GM19240 (cell line): ENCODE data around the gene OLIG3.

ENCODE experiments used
- DNase-seq: peaks from one replicate; pipeline ENCODE4 v3.0.0; 2011; ENCODE audit warnings: low spot score; ENCODE audit not compliant: insufficient read length

Gene OLIG3

GRCh38 chr6:137494281-137494987 lies at the start of gene OLIG3:
Gene OLIG3, minus strand, starts transcription at chr6:137494394. Its CDS starts 224 bp downstream, at chr6:137494170.
- no peak for DNase-seq

GRCh38 chr6:137543114-137543513 lies 48.9 kb upstream of the OLIG3 start:
- DNase-seq: no peak

DNA sequence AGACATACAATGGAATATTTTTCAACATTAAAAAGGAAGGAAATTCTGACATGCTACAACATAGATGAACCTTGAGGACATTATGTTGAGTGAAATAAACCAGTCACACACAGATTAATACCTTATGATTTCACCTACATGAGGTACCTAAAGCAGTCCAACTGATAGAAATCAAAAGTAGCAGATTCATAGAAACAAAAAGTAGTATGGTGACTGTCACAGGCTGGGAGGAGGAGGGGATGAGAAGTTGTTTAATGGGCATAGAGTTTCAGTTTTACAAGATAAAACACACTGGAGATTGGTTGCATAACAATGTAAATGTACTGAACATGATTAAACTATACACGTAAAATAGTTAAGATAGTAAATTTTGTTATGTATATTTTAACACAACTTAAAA lies 48.5 kb upstream of the OLIG3 start:
- DNase-seq: no peak

DNA sequence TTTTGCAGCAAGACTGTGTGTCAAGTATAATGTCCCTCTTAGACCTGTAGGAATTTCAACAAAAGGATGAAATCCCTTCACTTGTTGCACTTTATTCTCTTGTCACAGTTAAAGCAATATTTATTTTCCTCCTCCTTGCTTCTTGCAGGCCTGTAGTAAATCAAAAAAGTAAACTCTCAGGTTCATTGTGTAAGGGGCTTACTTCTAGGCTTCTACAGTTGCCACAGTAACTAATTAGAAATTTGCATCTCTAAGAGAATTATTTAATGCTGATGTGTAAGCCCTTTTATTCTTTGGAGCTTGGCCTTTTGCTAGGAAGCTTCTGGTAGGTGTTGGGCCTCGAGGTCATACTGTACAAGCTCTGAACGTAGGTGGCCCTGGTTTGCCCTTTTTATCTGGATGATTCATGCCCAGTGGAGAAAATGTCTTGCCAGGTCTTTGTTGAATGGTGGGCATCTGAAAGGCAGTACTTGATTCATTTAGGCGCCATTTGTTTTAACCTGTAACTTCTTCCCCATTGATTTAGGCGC lies 47.4 kb upstream of the OLIG3 start:
- DNase-seq: no peak

DNA sequence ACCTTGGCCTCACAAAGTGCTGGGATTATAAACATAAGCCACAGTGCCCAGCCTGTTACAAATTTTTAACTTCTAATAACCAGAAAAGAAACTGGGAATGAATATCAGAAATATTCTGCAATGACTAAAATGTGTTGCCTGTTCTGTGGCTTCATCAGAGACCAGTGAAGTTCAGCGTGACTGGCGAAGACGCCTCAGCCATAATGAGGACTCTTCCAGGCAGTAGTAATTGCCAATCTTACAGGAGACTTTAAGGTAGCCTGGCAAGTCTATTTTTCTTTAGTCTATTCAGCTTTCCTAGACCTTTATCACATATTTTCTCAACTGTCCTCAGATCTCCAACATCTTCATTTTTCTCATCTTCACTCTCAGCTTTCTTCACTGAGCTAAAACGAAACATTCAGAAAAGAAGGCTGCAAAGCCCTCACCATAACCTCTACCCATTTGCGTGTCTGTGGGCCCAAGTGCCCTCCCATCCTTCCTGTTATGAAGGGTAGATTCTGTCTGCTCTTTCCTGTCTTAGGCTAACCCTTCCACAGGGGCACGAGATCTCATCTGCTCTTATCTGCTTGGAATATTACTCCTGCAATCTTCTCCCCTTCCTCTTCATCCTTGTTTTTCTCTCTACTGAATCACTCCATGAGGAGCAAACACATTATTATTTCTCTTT lies 42.0 kb upstream of the OLIG3 start:
- DNase-seq: no peak

DNA sequence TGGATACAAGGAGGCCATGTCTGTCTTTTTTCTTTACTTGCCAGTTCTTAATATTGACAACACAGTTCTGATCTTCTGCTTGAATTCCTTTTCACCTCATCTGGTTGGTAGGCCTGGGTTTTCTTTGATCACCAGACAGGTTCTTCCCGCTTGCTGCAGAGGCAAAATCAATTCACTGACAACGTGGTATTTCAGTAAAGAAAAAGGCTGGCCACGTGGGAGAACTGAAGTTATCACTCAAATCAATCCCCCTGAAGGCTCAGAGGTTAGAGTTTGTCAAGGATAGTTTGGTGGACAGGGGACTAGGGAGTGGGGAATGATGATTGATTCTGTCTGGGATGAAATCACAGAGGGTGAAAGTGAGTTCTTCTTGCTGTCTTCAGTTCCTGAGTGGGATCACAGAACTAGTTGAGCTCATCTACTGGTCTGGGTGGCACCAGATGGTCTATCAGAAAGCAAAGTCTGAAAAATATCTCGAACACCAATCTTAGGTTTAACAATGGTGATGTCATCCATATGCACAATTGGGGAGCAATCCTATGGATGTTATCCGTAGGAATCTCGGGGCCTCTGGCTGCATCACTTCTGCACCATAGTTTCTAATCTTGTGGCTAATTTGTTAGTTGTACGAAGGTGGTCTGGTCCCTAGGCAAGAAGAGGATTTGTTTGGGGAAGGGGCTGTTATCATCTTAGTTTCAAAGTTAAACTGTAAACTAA lies 37.3 kb upstream of the OLIG3 start:
- no peak for DNase-seq

GRCh38 chr6:137530404-137530803 lies 36.2 kb upstream of the OLIG3 start:
- DNase-seq: no peak

- no peak for DNase-seq
These were observed 28.6 kb upstream of the OLIG3 start for GRCh38 chr6:137522831-137523230.

DNA sequence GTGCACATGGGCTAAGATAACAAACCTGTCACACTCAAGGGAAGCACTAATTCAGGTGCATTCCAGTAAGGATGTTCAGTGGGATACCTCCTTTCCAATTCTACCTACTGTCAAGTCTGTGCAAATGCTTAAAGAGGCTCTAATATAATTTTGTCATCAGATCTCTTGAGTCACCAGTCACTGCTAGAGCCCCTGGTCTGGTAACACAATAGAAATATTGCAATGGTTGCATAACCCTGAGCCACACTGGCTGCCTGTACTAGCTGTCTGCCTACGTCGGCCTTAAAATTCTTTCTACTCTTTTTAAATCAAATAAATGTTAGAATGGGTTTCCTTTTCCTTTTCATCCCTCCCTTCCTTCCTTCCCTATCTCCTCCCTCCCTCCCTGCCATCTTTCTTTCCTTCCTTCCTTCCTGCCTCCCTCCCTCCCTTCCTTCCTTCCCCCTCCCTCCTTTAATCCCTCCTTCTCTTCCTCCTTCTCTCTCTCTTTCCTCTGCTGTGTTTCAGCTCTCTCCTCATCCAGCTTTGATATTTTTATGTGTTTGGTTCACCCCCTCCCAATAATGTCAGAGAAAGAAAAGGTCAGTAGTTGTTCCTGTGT lies 28.1 kb upstream of the OLIG3 start:
- no peak for DNase-seq

DNA sequence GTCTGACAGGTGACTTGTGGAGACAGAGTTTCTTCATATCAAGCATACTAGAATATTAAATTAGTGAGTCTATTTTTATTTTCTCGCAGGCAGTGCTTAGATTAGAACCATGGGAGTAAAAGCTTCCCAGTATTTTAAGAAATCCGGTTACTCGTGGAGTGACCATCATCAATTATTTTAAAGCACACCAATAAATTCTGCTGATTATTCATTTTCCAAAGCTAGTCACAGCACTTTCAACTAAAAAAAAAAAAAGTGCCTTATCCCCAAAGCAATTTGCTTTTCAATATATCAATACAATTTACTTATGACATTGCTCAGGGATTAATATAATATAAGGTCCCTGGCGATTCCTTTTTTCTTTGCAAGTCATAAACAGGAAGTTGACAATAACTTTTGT lies 26.3 kb upstream of the OLIG3 start:
- no peak for DNase-seq

- no peak for DNase-seq
These were observed 25.5 kb upstream of the OLIG3 start for GRCh38 chr6:137519629-137520176.

DNA sequence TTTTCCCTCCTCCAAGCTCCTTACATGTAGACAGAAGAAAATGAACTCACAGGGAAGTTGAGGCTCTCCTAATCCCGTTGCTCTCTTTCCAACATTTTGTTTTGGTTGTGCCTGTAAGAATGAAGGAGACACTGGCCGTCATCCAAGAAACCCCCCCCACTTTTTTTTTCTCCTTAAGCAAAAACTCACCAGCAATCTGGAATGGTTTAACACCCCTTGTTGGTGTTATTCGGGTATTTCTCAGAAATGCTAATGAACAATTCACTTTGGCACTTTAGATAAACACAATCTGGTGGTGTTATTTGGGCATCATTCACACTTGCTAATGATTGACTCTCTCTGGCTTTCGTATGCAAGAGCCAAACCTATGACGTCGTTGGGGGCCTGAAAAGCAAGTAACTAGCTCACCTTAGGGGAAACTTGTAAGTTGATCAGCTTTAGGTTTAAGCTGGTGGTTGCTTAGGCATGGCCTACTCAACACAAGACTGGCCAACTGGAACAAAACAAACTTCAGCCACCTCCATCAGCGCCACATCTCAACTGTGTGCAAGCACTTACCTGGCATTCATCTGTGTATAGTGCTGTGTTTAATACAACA lies 24.3 kb upstream of the OLIG3 start:
- DNase-seq: no peak

GRCh38 chr6:137514418-137514817 lies 20.2 kb upstream of the OLIG3 start:
- DNase-seq: no peak

DNA sequence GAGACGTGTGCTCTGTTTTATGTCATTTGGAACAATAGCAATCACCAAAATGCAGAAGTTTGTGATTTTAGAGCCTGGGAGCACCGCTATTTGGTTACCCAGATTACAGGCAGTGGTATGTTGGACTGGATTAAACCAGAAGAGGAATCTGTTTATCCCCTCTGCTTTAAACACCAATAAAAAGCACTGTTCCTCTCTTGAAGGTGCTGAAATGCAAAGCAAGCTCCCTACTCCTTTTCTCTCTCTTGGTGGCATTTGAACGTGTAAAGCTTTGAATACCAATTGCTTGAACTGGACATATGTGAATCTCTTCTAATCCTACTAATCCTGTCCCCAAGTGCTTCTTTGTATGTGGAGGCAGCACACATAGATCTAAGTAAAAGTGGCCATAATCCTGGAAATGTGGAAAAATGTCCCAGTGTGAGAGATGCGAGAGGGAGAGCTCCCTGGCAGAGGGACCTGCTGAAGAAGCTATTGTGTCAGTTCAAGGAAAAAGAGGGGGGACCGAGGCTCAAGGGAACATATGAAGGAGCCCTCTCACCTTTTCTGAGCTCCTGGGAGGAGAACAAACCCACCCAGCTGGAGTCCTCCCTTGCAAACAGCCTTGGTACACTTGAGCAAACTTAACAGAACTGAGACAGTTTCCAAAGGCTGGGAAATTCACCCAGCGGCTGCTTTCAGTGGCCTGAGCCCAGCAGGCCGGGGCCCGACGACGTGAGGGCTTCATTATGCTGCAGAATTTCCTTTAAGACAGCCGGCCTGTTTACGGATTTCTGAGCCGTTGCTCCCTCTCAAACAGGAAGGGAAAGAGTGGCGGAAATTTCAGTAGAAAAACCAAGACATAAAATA lies 18.8 kb upstream of the OLIG3 start:
- no peak for DNase-seq

GRCh38 chr6:137510923-137511322 lies 16.7 kb upstream of the OLIG3 start:
- no peak for DNase-seq

DNA sequence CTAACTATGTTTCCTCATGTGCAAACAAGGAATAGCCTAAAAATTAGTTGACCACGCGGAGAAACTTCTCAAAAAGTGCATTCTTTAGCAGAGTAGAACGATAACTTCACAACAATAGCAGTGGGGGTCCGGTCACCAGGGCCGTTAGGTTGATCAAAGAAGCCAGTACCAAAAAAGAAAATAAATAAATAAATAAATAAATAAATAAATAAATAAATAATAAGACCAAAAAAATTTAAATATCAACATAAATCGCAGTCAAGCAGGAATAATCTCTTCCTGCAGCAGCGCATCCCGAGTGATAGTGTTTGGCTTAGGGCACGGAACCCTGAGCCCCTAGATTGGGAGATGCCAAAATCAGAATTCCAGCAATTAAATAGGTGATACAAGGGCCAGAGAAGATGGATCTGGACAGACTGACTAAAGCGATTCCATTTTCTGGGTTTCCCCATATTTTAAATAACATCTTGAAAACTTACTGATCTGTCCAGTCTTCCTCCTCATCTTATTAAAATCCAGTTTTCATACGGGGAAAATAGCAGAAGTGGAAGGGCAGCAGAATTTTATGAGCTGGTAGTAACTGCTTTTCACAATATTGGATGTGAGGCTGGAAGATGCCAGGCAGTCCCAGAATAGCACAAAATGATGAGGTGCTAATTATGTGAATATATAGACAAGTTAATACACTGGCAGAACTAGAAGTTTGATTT lies 4.4 kb upstream of the OLIG3 start:
- no peak for DNase-seq

DNA sequence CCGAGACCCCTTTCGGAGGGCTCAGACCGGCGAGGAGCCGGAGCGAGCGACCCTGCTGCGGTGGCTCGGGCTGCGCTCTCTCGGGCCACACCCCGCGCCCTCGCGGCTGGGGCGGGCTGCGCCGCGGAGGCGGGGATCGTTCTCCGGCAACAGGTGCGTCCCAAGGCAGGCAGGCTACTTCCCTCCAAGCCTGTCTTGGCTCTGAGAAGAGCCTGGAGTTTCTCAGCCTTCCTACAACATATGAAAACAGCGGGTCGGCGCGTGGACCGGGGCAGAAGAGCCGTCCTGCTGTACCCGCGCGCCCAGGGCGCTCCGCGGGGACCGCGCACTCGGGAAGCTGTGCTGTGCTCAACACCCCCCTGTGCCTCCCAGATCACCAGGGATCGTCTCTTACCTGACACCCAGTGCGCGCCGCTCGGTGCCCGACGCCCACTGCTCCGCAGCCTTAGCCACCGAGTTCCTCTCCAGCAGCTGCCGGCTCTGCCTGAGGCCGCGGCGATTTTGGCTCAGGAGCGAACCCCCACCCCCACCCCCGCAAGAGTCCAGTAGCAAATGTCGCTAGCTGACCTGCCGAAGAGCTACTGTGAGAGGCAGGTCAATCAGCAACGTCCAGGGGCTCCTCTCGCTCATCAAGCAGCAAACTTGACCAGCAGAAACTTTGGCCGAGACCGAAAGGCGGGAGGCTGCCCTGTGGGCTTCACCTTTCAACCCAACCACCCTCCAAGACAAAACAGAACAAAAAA lies 3.7 kb upstream of the OLIG3 start:
- DNase-seq: no peak

DNA sequence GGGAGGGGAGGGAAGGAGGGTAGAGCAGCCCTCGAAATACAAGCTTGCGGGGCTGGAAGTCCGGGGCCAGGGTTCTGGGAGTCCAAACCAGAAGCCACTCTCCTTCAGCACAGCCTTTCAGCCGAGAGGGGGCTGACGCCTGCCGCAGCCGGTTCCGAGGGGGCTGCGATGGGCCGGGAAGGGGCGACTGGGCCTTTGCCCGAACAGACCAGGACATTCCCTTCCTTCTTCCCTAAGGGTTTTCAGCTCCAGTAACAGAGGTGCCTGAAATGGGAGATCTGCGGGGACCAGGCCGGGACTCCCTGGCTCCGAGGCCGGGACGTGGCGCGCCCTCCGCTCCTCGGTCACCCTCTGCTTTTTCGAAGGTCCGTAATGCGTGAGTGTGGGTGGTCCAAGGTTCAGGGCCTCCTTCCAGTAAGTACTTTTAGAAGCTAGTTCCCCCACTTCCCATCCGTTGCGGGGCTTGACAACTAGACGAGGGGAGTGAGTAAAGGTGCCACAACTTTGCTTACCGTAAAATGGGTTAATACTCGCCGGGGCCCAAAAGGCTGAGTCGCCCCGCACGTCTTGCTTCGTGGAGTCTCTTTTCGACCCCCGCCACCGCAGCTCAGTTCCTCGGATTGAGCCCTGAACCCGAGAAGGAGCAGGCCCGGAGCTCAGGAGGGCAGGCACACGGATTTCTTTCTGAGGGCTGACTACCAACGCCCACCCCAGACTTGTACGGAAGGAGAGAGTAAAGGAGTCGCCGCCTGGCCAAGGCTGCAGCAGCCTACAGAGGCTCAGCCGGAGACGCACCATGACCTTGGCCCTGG lies 2.9 kb upstream of the OLIG3 start:
- DNase-seq: no peak
